GM12878 (cell line): ENCODE data around the gene CD48. TPM values are rescaled to one million over a fixed set of nuclear protein-coding genes. Genes with fewer than 3 reads are reported as not detected.

Source experiments
- ATAC-seq: fragments of 200-7000 bp; cut with Tn5 transposase; 3 replicates; pipeline ENCODE4 v1.9.1; 2020; ENCODE audit warnings: mild to moderate bottlenecking, moderate library complexity
- BruUV-seq: library from RNA; stranded (reverse); fragments of 400-500 nt; replicated peaks from 2 replicates; lab custom pipeline; 2021; lab: Mats Ljungman, UMichigan
- CTCF ChIA-PET: fragments of 300-600 bp; sonication (Branson Sonifier 250); formaldehyde crosslinking; extraction: SDS; loops from one replicate; lab custom pipeline; 2021; ENCODE audit warnings: inconsistent platforms; lab: Yijun Ruan, JAX
- POLR2A ChIA-PET: fragments of 350-600 bp; formaldehyde crosslinking; extraction: SDS; loops from one replicate; lab custom pipeline; 2021; ENCODE audit warnings: inconsistent platforms; lab: Charles Lee
- RAD21 ChIA-PET: fragments of 300-600 bp; sonication (Branson Sonifier 250); formaldehyde crosslinking; loops from one replicate; lab custom pipeline; 2023; ENCODE audit warnings: antibody characterized with exemption; ENCODE audit not compliant: unreplicated experiment; lab: Charles Lee
- SMC1A ChIA-PET: fragments of 300-600 bp; sonication (Branson Sonifier 250); formaldehyde crosslinking; loops from one replicate; lab custom pipeline; 2023; ENCODE audit not compliant: unreplicated experiment, uncharacterized antibody; lab: Charles Lee
- DNase-seq: peaks from one replicate; pipeline ENCODE4 v3.0.0-alpha.2; 2011; ENCODE audit warnings: low read depth, low spot score
- FAIRE-seq: peaks from 3 replicates; lab custom pipeline; 2011; peaks lifted over from hg19 to GRCh38; lab: Jason Lieb, UNC
- H2AFZ ChIP-seq: 2 replicates; pipeline ENCODE4 v1.6.0; 2011; ENCODE audit warnings: low read depth, low read length, control low read depth; ENCODE audit not compliant: control insufficient read depth
- H3K27ac ChIP-seq: 2 replicates; pipeline ENCODE4 v1.5.1; 2011; ENCODE audit warnings: control low read depth; ENCODE audit not compliant: control insufficient read depth, insufficient read depth
- H3K27me3 ChIP-seq, 2 experiments: replicated peaks in 1 of 2; 2 replicates each; pipeline versions ENCODE4 v1.6.0 to v1.6.1; 2011; ENCODE audit warnings: low read length in 1 of 2; ENCODE audit not compliant: control insufficient read depth in 2 of 2, insufficient read depth in 2 of 2
- H3K36me3 ChIP-seq, 2 experiments: 2 replicates each; pipeline ENCODE4 v1.5.1; 2011; ENCODE audit warnings: low read length in 1 of 2; ENCODE audit not compliant: control insufficient read depth in 2 of 2, insufficient read depth in 2 of 2
- H3K4me1 ChIP-seq: 2 replicates; pipeline ENCODE4 v1.6.1; 2011; ENCODE audit warnings: mild to moderate bottlenecking, low read length, moderate library complexity, mixed read lengths; ENCODE audit not compliant: control insufficient read depth, insufficient read depth
- H3K4me2 ChIP-seq: 2 replicates; pipeline ENCODE4 v1.6.0; 2011; ENCODE audit warnings: control low read depth; ENCODE audit not compliant: control insufficient read depth, insufficient read depth
- H3K4me3 ChIP-seq: fragments of 200-600 bp; sonication (generic); 2 replicates; pipeline ENCODE4 v1.5.1; 2016
- H3K79me2 ChIP-seq: 2 replicates; pipeline ENCODE4 v1.6.0; 2011; ENCODE audit warnings: low read length; ENCODE audit not compliant: control insufficient read depth, insufficient read depth
- H3K9ac ChIP-seq: 2 replicates; pipeline ENCODE4 v1.8.0; 2011; ENCODE audit warnings: low read length, control low read depth, mixed read lengths; ENCODE audit not compliant: control insufficient read depth, insufficient read depth
- H3K9me3 ChIP-seq: replicated peaks from 3 replicates; pipeline ENCODE4 v1.5.1; 2011; ENCODE audit warnings: mild to moderate bottlenecking, low read length; ENCODE audit not compliant: control insufficient read depth, insufficient read depth
- H4K20me1 ChIP-seq: 2 replicates; pipeline ENCODE4 v1.6.0; 2011; ENCODE audit not compliant: control insufficient read depth, insufficient read depth
- ATF2 ChIP-seq: IDR thresholded peaks from 2 replicates; pipeline ENCODE4 v1.6.1; 2012; ENCODE audit warnings: low read length, inconsistent platforms
- MTA3 ChIP-seq: IDR thresholded peaks from 2 replicates; pipeline ENCODE4 v1.6.1; 2012; ENCODE audit warnings: low read length, inconsistent platforms, borderline replicate concordance
- POLR2A ChIP-seq: IDR thresholded peaks from 2 replicates; pipeline ENCODE4 v1.6.1; 2011; ENCODE audit warnings: low read depth, mild to moderate bottlenecking, low read length
- RBBP5 ChIP-seq: fragments of 200-600 bp; sonication (generic); conservative IDR thresholded peaks from 2 replicates; pipeline ENCODE4 v1.6.1; 2016
- RUNX3 ChIP-seq: IDR thresholded peaks from 2 replicates; pipeline ENCODE4 v1.6.1; 2012; ENCODE audit warnings: low read length, inconsistent platforms
- SIN3A ChIP-seq: IDR thresholded peaks from 2 replicates; pipeline ENCODE4 v1.6.1; 2012; ENCODE audit warnings: low read depth, low read length, improper control_type of control experiment
- YBX1 ChIP-seq: fragments of 450-650 bp; IDR thresholded peaks from 2 replicates; pipeline ENCODE4 v1.6.1; 2016; ENCODE audit warnings: antibody characterized with exemption
- ZNF384 ChIP-seq: IDR thresholded peaks from 2 replicates; pipeline ENCODE4 v1.6.1; 2012; ENCODE audit warnings: low read depth, mild to moderate bottlenecking, low read length, improper control_type of control experiment, borderline replicate concordance
- WGBS: methylation state at CpG from one replicate; pipeline ENCODE4 v1.1.6; 2016; ENCODE audit warnings: low lambda C conversion rate; ENCODE audit not compliant: insufficient replicate concordance, insufficient coverage; ENCODE audit errors: missing lambda C conversion rate; 5-methylcytosine and 5-hydroxymethylcytosine counted together
- in situ Hi-C: fragments of 300-500 bp; cut with MboI; formaldehyde crosslinking; loops from 9 replicates; pipeline ENCODE4 v1.14.3; 2018; ENCODE audit warnings: mixed read lengths
- intact Hi-C: fragments of 100-400 bp; cut with micrococcal nuclease; formaldehyde crosslinking; loops from one replicate; pipeline ENCODE4 v1.14.2; 2022; ENCODE audit not compliant: unreplicated experiment
- polyA plus RNA-seq, 11 experiments: library from polyadenylated mRNA; depleted of rRNA in 4 of 11; unstranded in 6 of 11; stranded (reverse) in 5 of 11; fragments of >200 nt; fragmentation: Nextera tagmentation in 4 of 11; fragmentation: Illumina TruSeq in 1 of 11; extraction: Ambion mirVana in 4 of 11; extraction: Trizol in 1 of 11; gene quantifications; 1 replicate in 1 of 11; 2 replicates in 10 of 11; pipeline versions ENCODE4 v1.2.1 to v1.2.3, GENCODE V29; 2011 to 2016; ENCODE audit warnings: inconsistent platforms in 2 of 11, missing spikeins in 2 of 11, low read depth in 1 of 11
- total RNA-seq, 4 experiments: library from RNA; depleted of rRNA in 3 of 4; stranded (reverse); fragments of >200 nt in 3 of 4; fragmentation: Illumina TruSeq in 1 of 4; extraction: Trizol in 1 of 4; gene quantifications; 2 replicates each; pipeline versions ENCODE4 v1.2.1 to v1.2.3, GENCODE V29; 2013 to 2021
- TF ChIP-seq, protein P1 (sequence below): IDR thresholded peaks from 2 replicates; pipeline ENCODE4 v1.6.1; 2012; ENCODE audit warnings: improper control_type of control experiment, low read depth, low read length; ENCODE audit not compliant: insufficient replicate concordance
- TF ChIP-seq, protein P2 (sequence below): fragments of 150-350 bp; IDR thresholded peaks from 2 replicates; pipeline ENCODE4 v1.6.1; 2014; ENCODE audit warnings: mild to moderate bottlenecking, low read depth, low read length

CD48 gene
- total and polyA plus RNA-seq, 10 of the 15 experiments (the other 5 are each of a cell fraction or from before 2014, with no cell fraction given): 302 to 1,315 (median 430) TPM

DNA sequence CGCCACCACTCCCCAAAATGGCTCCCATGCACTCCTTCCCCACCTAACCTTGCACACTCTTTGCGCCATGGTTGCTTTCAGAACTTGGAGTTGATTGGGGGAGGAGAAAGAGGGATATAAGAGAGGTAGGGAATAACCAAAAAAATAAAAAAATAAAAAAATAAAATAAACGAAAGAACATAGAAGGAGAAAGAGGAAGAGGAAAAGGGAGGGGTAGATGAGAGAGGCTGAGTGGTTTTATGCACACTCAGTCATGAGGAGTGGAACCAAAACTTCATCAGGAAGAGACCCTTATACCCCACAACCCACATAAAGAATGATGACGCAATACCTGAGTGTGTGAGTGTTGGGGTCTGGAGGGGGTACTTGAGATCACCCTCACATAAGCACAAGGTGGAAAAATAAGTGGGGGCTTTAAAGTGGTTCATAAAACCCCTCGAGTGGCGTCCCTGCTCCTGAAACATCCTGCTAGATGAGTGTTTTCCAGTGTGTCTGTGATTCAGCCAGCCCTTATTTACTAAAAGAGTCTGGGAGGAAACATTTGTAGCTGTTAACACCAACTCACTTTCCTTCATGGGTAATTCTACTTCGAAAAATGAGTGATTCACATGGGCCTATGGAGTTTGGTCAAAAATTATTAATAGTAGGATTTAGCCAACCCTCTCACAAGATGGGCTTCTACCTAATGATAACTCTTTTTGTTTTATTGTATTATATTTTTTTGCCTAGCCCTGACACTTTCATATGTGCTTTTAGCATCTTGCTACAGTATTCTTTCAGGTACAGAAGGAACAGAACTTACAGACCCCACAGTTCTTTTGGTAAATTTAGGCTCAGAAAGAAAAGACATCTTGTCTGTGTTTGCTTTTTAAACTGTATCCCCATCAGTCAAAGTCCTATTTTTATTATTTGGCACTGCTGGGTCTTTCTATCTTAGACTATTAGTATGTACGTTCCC lies 70.0 kb downstream of the CD48 start (continued):
- TF ChIP-seq, protein P1, sequence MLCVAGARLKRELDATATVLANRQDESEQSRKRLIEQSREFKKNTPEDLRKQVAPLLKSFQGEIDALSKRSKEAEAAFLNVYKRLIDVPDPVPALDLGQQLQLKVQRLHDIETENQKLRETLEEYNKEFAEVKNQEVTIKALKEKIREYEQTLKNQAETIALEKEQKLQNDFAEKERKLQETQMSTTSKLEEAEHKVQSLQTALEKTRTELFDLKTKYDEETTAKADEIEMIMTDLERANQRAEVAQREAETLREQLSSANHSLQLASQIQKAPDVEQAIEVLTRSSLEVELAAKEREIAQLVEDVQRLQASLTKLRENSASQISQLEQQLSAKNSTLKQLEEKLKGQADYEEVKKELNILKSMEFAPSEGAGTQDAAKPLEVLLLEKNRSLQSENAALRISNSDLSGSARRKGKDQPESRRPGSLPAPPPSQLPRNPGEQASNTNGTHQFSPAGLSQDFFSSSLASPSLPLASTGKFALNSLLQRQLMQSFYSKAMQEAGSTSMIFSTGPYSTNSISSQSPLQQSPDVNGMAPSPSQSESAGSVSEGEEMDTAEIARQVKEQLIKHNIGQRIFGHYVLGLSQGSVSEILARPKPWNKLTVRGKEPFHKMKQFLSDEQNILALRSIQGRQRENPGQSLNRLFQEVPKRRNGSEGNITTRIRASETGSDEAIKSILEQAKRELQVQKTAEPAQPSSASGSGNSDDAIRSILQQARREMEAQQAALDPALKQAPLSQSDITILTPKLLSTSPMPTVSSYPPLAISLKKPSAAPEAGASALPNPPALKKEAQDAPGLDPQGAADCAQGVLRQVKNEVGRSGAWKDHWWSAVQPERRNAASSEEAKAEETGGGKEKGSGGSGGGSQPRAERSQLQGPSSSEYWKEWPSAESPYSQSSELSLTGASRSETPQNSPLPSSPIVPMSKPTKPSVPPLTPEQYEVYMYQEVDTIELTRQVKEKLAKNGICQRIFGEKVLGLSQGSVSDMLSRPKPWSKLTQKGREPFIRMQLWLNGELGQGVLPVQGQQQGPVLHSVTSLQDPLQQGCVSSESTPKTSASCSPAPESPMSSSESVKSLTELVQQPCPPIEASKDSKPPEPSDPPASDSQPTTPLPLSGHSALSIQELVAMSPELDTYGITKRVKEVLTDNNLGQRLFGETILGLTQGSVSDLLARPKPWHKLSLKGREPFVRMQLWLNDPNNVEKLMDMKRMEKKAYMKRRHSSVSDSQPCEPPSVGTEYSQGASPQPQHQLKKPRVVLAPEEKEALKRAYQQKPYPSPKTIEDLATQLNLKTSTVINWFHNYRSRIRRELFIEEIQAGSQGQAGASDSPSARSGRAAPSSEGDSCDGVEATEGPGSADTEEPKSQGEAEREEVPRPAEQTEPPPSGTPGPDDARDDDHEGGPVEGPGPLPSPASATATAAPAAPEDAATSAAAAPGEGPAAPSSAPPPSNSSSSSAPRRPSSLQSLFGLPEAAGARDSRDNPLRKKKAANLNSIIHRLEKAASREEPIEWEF: peak; percentile 23

DNA sequence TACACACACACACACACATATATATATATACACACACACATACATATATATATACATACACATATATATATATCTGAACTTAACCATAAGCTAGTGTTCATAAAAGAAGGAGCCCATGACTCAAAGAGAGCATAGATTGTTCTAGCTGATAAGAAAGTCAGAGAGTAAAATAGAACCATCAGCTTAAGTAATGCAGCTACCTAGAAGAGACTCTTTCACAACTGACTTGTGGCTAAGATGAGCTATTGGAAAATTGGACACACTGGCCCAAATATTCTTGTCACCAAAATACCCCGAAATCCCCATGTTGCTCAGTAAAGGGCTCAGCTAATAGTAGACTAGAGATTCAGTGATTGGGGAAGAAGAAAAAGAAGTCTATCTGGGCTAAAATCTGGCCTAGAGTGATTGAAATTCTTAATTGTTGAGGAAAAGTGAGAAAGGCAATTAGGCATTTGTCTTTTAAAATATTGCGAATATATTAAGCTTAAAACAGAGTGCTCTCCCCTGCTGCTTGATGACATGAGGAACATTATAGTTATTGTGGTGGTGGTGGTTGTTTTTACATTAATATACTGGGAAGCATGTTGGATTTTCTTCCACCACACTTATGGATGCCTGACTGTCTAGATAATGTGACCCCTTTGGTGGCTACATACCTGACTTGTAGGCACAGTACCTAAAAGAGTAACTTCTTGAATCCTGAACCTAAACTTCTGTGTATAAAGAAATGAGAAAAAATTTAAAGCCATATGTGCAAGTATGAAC lies 71.1 kb downstream of the CD48 start:
- ChIA-PET SMC1A (interaction anchor here (0.6 to 2.5 kb wide), 19 partner anchors 8 to 210 kb away, joined by 3 to 51 read pairs (median 4); no protein-coding TSS in a partner anchor), RAD21 (interaction anchor here (1.0 to 2.5 kb wide), 14 partner anchors 8 to 428 kb away, joined by 3 to 39 read pairs (median 8); partner anchors contain the start of gene CD48), POLR2A (interaction anchor here (0.7 to 2.2 kb wide), 13 partner anchors 10 to 92 kb away, joined by 3 to 13 read pairs (median 4); partner anchors contain the start of gene CD48), CTCF (interaction anchor here (0.7 to 2.2 kb wide), 11 partner anchors 8 to 236 kb away, joined by 3 to 8 read pairs (median 5); no protein-coding TSS in a partner anchor)
- peak overlapping the region; percentile 95 for H3K27ac ChIP-seq
- H3K27me3 ChIP-seq: no peaks in the 10 kb centered on the region
- no peak overlapping the region for H2AFZ ChIP-seq
- H3K4me1 ChIP-seq: peaks cover 45% of the 10 kb centered on the region
- no TSS peak for BruUV-seq
- intact Hi-C loops (no loop called here), in situ Hi-C loops (no loop called here)
- H3K4me3 ChIP-seq: peak overlapping the region; percentile 95
- FAIRE-seq: no peak
- no peaks in the 10 kb centered on the region for H4K20me1 ChIP-seq
- 2% methylated on average over 2 of the region's 2 CpGs for WGBS
- no peak for DNase-seq
- H3K4me2 ChIP-seq: peak overlapping the region; percentile 96
- H3K9ac ChIP-seq: peak overlapping the region; percentile 99
- peaks cover 96% of the 10 kb centered on the region for H3K79me2 ChIP-seq
- H3K9me3 ChIP-seq: no peaks in the 10 kb centered on the region
- peaks cover 11 to 42% of the 10 kb centered on the region in 2 experiments for H3K36me3 ChIP-seq
- ATAC-seq: peak; percentile 3
- TF ChIP-seq, protein P2, sequence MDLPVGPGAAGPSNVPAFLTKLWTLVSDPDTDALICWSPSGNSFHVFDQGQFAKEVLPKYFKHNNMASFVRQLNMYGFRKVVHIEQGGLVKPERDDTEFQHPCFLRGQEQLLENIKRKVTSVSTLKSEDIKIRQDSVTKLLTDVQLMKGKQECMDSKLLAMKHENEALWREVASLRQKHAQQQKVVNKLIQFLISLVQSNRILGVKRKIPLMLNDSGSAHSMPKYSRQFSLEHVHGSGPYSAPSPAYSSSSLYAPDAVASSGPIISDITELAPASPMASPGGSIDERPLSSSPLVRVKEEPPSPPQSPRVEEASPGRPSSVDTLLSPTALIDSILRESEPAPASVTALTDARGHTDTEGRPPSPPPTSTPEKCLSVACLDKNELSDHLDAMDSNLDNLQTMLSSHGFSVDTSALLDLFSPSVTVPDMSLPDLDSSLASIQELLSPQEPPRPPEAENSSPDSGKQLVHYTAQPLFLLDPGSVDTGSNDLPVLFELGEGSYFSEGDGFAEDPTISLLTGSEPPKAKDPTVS: no peak
- no peak for TF ChIP-seq SIN3A
- no peak; the same call in 1 of the 2 replicates for TF ChIP-seq ATF2
- TF ChIP-seq RBBP5: no peak
- no peak for TF ChIP-seq ZNF384
- TF ChIP-seq YBX1: no peak
- TF ChIP-seq POLR2A: no peak
- peak; percentile 62; the same call in 1 of the 2 replicates for TF ChIP-seq RUNX3
- TF ChIP-seq MTA3: no peak
